ENCODE results near the gene LGALS9B. TPM values are rescaled to one million over a fixed set of nuclear protein-coding genes. Genes with fewer than 3 reads are reported as not detected.
"Not testable (repeated sequence)": the region's sequence is repeated elsewhere in the genome, so short reads cannot be mapped to it uniquely, and the experiment has no call there.

LGALS9B gene
- total and polyA plus RNA-seq, 2 of the 8 experiments (the other 6 are each of a cell fraction or from before 2014, with no cell fraction given) = not detected

DNA sequence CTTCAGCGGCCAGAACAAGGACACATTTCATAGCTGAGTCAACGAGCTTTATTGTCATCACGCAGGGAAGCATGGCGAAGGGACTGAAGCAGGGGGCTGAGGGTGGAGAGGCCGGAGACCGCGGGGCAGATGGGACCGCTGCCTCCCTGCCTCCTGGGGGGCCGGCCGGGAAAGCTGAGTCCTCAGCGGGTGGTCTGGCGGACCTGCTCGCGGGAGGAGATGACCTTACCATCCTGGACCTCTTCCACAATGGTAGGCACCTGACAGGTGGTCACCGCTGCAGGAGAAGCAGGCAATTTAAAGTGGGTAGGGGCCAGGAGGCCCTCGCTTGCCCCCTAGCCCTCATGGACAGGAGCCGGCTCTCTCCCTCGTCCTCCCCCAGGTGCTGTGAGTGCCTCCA lies 45.0 kb upstream of the LGALS9B start:
- CTCF ChIA-PET (ENCODE audit: partially characterized antibody); H3K79me1 ChIP-seq (ENCODE audit: low read depth, low read length): not testable (repeated sequence)
- no CpG with 5 or more reads among the region's 18 CpGs for WGBS, 2 experiments (ENCODE audit: extremely low coverage in 1 of 2, insufficient coverage in 1 of 2, insufficient read length in 1 of 2, insufficient replicate concordance in 2 of 2, low coverage in 1 of 2, low lambda C conversion rate in 2 of 2, missing lambda C conversion rate in 1 of 2)

GRCh38 chr17:20511778-20512177 lies 44.4 kb upstream of the LGALS9B start:
- H4K20me1 ChIP-seq (replicated peaks in 1 of 2; ENCODE audit: control insufficient read depth in 1 of 2, insufficient read depth in 2 of 2, low read length in 2 of 2); H2AK5ac ChIP-seq (ENCODE audit: low read depth, low read length); H3K14ac ChIP-seq (ENCODE audit: insufficient read length); H2AFZ ChIP-seq (ENCODE audit: low read length); H2BK12ac ChIP-seq (ENCODE audit: low read depth, low read length); H3K4me2 ChIP-seq (ENCODE audit: insufficient read depth in 1 of 2, low read depth in 2 of 2, low read length in 2 of 2); H3K23me2 ChIP-seq (ENCODE audit: low read depth, low read length); H3K18ac ChIP-seq (ENCODE audit: extremely low read depth, low read length); H2BK120ac ChIP-seq (replicated peaks; ENCODE audit: low read depth, low read length); H3K56ac ChIP-seq (replicated peaks; ENCODE audit: insufficient read length, low read depth, low read length); H3K9me3 ChIP-seq (ENCODE audit: insufficient read depth in 2 of 2, low read depth in 1 of 2, low read length in 1 of 2); H4K5ac ChIP-seq (ENCODE audit: insufficient read length, low read depth, low read length); POLR2A ChIA-PET (ENCODE audit: partially characterized antibody); H4K8ac ChIP-seq (ENCODE audit: extremely low read depth, insufficient read depth, low read length); H3K4ac ChIP-seq (replicated peaks; ENCODE audit: insufficient read length, low read depth, low read length); CTCF ChIA-PET (ENCODE audit: partially characterized antibody); H3K23ac ChIP-seq (ENCODE audit: insufficient read length); H3K79me2 ChIP-seq (ENCODE audit: control insufficient read depth in 1 of 2, insufficient read depth in 2 of 2, low read length in 2 of 2); H3K36me3 ChIP-seq (ENCODE audit: control insufficient read depth in 2 of 4, insufficient read depth in 4 of 4, low read length in 3 of 4); H3K9ac ChIP-seq (replicated peaks in 1 of 4; ENCODE audit: extremely low read depth in 1 of 4, low read depth in 3 of 4, low read length in 3 of 4); H4K91ac ChIP-seq (replicated peaks; ENCODE audit: insufficient read length, low read length); H2BK15ac ChIP-seq (ENCODE audit: low read length); H2BK20ac ChIP-seq (ENCODE audit: low read length); H2BK5ac ChIP-seq (ENCODE audit: low read depth, low read length); FAIRE-seq; H3K4me3 ChIP-seq (ENCODE audit: extremely low read depth in 1 of 4, insufficient read depth in 2 of 4, low read depth in 3 of 4, low read length in 4 of 4); H3K27ac ChIP-seq (ENCODE audit: low read depth, low read length); H3K4me1 ChIP-seq (replicated peaks in 1 of 4; ENCODE audit: control insufficient read depth in 3 of 4, insufficient read depth in 4 of 4, low read length in 3 of 4); H3K79me1 ChIP-seq (ENCODE audit: low read depth, low read length); DNase-seq (ENCODE audit: low read depth in 1 of 2, low spot score in 2 of 2); H3K27me3 ChIP-seq (replicated peaks in 1 of 4; ENCODE audit: control insufficient read depth in 3 of 4, extremely low read depth in 1 of 4, insufficient read depth in 3 of 4, low read length in 3 of 4): not testable (repeated sequence)
- no CpG with 5 or more reads among the region's 8 CpGs for WGBS, 2 experiments (ENCODE audit: extremely low coverage in 1 of 2, insufficient coverage in 1 of 2, insufficient read length in 1 of 2, insufficient replicate concordance in 2 of 2, low coverage in 1 of 2, low lambda C conversion rate in 2 of 2, missing lambda C conversion rate in 1 of 2)

More for the DNA sequence above, 45.0 kb upstream of the LGALS9B start:
- H3K23ac ChIP-seq (ENCODE audit: insufficient read length); H3K4me1 ChIP-seq (replicated peaks in 1 of 4; ENCODE audit: control insufficient read depth in 3 of 4, insufficient read depth in 4 of 4, low read length in 3 of 4); H3K27me3 ChIP-seq (replicated peaks in 1 of 4; ENCODE audit: control insufficient read depth in 3 of 4, extremely low read depth in 1 of 4, insufficient read depth in 3 of 4, low read length in 3 of 4); H3K14ac ChIP-seq (ENCODE audit: insufficient read length); H3K18ac ChIP-seq (ENCODE audit: extremely low read depth, low read length); H4K8ac ChIP-seq (ENCODE audit: extremely low read depth, insufficient read depth, low read length); H3K4ac ChIP-seq (replicated peaks; ENCODE audit: insufficient read length, low read depth, low read length); H4K91ac ChIP-seq (replicated peaks; ENCODE audit: insufficient read length, low read length); H3K56ac ChIP-seq (replicated peaks; ENCODE audit: insufficient read length, low read depth, low read length); H4K5ac ChIP-seq (ENCODE audit: insufficient read length, low read depth, low read length); H3K23me2 ChIP-seq (ENCODE audit: low read depth, low read length); H4K20me1 ChIP-seq (replicated peaks in 1 of 2; ENCODE audit: control insufficient read depth in 1 of 2, insufficient read depth in 2 of 2, low read length in 2 of 2); H2AK5ac ChIP-seq (ENCODE audit: low read depth, low read length); H3K9ac ChIP-seq (replicated peaks in 1 of 4; ENCODE audit: extremely low read depth in 1 of 4, low read depth in 3 of 4, low read length in 3 of 4); H2BK5ac ChIP-seq (ENCODE audit: low read depth, low read length); H2BK20ac ChIP-seq (ENCODE audit: low read length); H2AFZ ChIP-seq (ENCODE audit: low read length); FAIRE-seq; H2BK12ac ChIP-seq (ENCODE audit: low read depth, low read length); H3K27ac ChIP-seq (ENCODE audit: low read depth, low read length); H2BK120ac ChIP-seq (replicated peaks; ENCODE audit: low read depth, low read length); H3K36me3 ChIP-seq (ENCODE audit: control insufficient read depth in 2 of 4, insufficient read depth in 4 of 4, low read length in 3 of 4); DNase-seq (ENCODE audit: low read depth in 1 of 2, low spot score in 2 of 2); H3K4me3 ChIP-seq (ENCODE audit: extremely low read depth in 1 of 4, insufficient read depth in 2 of 4, low read depth in 3 of 4, low read length in 4 of 4); H3K4me2 ChIP-seq (ENCODE audit: insufficient read depth in 1 of 2, low read depth in 2 of 2, low read length in 2 of 2); H3K9me3 ChIP-seq (ENCODE audit: insufficient read depth in 2 of 2, low read depth in 1 of 2, low read length in 1 of 2); H3K79me2 ChIP-seq (ENCODE audit: control insufficient read depth in 1 of 2, insufficient read depth in 2 of 2, low read length in 2 of 2); H2BK15ac ChIP-seq (ENCODE audit: low read length); POLR2A ChIA-PET (ENCODE audit: partially characterized antibody): not testable (repeated sequence)
